ENCODE data around the gene CST9.

Gene CST9, protein sequence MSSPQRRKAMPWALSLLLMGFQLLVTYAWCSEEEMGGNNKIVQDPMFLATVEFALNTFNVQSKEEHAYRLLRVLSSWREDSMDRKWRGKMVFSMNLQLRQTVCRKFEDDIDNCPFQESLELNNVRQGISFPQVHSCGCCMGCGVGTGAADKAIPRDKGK

DNA sequence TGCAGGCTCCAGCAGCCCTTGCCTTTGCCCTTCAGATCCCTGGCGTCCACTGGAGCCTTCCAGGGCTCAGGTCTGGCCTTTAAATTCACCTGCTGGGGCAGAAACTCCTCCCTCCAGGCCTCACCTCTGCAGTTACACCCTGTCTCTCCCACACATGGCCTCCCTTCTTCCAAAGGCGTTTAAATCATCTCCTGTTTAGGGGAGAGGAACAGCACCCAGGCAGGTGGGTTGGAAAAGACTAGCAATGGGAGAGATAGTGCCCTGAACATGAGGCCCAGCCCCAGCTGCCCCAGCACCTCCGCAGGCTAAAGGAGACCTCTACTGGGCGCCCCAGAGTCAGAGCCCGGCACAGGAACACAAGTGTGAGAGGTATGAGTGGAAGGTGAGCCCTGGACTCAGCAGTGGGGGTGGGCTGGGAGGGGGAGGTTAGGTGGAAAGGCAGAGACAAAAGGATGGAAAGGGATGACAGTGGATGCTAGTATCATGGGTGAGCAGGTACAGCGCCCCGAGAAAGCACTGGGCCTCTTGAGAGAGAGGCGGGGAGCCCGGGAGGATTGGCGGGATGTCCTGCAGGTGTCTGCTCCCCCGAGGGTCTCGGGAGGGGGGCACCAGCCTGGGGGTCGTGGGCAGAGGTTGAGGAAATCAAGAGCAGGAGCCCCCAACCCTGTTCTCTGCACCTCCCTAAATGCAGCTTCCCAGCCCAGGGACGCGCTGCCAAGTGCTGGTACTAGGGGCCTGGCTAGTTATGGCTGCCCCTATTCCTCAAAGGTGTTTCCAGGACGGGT lies at the start of gene CST9:
Gene CST9 (minus strand): TSS at position 51 of the 785 bp plus-strand sequence. CDS start 53 bp downstream, outside the sequence.
- DNase-seq: no peak

DNA sequence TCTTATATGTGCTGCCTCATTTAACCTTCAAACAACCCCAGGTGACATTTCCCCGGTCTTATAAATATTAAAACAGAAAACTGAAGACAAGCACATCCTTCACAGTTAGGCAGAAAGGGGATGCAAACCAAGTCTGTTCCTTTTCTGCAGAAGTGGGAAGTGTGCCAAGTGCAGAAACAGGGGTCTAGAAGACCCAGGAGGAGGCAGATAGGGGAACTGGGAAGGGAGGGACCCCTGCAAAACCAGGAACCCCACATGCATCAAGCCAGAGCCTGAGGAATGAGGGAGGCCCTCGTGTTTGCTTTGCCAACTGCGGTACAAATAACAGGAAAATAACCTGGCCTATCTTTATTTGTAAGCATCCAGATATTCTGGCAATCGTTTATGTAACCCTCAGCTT lies 49.0 kb upstream of the CST9 start:
- no peak for DNase-seq

DNA sequence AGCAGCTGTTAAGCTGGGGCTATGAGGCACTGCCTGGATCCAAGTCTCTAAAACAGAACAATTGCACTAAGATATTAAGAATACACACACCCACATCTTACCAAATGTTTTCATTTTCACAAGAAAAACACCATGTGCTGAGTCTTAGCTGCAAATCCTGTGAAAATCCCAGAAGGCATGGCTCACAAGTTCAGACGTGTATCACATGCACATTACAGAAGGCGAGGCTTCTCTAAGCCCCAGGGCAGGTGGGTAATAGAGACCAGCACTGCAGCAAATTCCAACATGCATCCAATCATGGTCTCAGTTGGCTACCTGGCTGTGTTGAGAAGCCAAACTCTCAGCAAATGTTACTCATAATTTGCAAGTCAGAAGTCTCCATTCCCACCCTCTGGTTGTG lies 48.3 kb upstream of the CST9 start:
- peak; percentile 75 for DNase-seq

DNA sequence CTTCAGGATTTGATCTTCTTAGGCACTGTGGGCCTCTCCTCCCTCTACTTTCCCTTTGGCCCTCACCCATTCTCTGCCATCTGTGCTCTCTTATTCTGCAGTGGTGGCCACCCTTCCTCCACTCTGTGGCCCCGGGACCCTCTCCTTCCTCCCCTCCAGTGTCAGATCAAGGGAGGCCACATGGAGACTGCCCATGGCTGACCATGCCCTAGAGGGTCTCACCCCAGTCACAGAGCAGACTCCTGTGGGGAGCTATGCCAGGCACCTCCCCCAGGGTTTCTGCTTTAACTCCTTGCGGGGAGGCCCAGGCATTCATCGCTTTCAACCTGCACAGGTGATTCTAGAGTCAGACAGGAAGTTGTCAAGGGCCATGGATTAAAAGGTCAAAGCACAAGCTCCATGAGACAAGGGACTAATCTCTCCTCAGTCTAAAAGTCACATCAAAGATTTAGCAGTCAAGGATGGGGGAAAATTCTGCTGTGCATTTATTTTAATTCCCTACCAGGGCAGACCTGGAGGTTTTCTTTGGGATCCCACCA lies 47.8 kb upstream of the CST9 start:
- DNase-seq: no peak

DNA sequence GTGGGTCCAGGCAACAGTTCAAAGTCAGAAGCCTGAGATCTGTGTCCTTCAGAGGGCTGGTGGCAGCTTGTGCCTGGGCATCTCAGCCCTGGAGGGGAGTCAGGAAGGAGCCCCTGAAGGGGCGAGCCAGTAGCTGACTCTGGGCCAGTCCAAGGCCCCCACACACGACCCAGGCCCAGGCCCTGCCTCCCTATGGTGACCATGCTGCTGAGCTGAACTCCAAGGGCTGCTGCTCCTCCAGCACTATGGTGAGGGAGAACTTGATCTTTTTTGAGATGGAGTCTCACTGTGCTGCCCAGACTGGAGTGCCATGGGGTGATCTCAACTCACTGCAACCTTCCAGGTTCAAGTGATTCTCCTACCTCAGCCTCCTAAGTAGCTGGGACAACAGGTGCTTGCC lies 47.2 kb upstream of the CST9 start:
- DNase-seq: no peak

DNA sequence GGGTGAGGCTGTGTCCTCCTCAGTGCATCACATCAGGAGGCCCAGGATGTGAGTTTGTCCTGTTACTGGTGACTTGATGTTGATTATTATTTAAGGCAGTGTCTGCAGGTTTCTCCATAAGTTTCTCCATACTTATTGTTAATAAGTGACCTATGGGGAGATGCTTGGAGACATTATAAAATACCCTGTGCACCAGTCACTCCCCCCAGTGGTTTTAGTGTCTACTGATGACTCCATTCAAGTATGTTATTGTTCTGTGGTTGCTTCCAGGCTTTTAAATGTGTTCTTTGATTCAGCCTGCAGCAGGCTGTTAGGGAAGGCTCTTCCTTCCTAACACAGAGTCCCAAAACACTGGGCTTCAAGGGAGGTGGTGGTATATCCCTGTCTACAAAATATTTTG lies 46.7 kb upstream of the CST9 start:
- DNase-seq: no peak

DNA sequence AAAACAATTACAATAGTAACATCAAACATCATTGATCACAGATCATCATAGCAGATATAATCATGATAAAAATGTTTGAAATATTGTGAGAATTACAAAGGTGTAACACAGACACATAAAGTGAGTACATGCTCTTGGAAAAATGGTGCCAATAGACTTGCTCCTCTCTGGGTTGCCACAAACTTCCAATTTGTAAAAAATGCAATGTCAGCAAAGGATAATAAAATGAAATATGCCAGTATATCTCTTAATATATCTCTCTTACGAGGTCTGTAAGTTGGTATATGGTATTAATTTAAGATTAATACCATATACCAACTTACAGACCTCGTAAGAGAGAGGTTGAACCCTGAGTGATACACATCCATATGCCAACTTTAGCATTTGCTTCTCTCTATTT lies 45.4 kb upstream of the CST9 start:
- no peak for DNase-seq

DNA sequence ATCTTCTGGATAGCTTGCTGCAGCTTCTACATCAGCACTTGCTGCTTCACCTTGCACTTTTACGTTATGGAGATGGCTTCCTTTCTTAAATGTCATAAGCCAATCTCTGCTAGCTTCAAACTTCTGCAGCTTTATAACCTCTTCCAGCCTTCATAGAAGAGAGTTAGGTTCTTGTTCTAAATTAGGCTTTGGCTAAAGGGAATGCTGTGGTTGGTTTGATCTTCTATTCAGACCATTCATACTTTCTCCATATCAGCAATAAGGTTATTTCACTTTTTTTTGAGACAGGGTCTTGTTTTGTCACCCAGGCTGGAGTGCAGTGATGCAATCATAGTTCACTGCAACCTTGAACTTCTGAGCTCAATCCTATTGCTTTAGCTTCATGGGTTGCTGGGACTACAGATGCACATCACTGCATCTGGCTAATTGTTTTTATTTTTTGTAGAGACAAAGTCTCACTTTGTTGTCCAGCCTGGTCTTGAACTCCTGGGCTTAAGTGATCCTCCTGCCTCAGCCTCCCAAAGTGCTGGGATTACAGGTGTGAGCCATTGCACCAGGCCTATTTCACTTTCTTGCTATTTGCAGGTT lies 44.2 kb upstream of the CST9 start:
- DNase-seq: no peak

DNA sequence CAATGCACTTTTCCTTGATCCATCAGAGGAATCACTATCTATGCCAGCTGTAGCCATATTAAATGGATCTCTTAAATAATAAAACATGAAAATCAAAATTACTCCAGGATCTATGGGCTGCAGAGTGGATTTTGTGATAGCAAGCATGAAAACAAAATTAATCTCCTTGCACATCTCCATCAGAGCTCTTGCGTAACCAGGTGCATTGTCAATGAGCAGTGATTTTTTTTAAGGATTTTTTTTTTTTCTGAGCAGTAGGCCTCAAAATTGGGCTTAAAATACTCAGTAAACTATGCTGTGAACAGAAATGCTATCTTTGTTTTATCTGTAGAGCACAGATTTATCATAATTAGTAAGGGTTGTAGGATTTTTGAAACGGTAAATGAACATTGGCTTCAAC lies 43.5 kb upstream of the CST9 start:
- no peak for DNase-seq

DNA sequence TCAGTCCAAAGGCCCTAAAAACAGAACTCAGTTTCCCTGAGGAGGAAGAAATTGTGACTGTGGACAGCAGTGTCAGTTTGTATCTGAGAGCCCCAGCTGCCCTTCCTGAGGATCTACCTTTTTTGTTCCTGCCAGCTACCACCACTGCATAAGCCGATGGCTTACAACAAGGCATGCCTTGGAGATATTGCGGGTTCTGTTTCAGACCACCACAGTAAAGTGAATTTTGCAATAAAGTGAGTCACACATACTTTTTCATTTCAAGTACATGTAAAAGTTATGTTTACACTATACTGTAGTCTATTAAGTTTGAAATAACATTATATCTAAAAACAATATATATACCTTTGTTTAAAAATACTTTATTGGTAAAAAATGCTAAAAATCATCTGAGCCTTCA lies 41.6 kb upstream of the CST9 start:
- no peak for DNase-seq

DNA sequence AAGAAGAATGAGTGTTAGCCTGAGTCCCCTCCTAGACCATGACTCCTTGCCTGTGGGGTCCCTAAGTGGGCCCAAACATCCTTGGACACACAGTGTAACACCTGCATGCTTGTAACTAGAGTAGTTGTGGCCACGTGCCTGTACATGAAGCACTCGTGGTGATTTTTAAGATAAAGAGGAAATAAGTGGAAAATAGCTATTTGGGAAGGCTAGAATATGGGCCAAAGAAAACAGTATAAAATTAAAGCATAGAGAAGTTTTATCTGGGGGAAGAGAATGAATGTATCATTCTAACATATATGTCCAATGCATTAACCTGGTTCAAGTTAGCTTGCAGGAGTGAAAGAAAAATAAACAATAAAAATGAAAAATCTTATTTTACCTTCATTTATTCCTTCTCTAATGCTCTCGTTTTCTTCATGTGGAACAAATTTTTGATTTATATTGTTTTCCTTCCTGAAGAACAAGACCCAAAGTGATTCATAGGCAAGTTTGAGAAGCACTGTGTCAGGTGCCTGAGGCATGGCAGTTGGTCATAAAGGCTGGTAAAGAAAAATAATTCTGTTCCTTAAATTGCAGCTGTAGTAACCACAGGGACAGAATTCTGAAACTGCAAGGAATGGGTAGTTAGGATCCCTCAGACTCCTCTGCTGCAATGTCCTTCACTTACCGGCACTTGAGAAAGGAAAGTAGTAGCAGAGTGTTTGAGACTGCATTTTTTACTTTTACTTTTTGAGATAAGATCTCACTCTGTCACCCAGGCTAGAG lies 40.6 kb upstream of the CST9 start:
- DNase-seq: no peak

DNA sequence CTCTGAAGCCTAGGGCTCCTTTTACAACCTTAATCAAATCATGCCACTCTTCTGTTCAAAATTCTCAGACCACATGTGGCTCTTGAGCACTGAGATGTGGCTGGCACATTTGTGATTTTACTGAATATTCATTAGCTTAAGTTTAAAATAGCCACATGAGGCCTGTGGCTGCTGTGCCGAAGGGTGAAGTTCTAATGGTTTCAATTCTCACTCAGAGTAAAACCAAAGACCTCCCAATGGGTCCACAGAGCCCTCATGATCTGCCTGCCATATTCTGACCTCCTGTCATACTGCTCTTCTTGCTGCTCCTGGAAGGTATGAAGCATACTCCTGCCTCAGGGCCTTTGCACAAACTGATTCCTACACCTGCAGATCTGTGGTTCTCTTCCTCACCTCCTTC lies 39.9 kb upstream of the CST9 start:
- DNase-seq: no peak

DNA sequence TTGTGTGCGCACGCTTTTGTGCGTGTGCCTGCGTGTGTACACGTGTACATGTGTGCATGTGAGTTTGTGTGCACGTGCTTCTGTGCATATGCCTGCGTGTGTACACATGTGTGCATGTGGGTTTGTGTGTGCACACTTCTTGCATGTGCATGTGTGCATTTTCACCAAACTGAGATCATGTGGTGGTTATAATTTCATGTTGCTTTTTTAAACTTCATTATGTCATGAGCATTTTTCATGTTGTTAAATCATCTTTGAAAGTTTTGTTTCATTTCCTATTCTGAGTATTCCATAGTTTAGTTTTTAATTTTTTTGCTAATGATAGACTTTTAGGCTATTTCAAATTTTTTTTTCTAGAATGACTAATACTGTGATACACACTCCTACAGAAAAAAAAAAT lies 38.4 kb upstream of the CST9 start:
- DNase-seq: no peak

DNA sequence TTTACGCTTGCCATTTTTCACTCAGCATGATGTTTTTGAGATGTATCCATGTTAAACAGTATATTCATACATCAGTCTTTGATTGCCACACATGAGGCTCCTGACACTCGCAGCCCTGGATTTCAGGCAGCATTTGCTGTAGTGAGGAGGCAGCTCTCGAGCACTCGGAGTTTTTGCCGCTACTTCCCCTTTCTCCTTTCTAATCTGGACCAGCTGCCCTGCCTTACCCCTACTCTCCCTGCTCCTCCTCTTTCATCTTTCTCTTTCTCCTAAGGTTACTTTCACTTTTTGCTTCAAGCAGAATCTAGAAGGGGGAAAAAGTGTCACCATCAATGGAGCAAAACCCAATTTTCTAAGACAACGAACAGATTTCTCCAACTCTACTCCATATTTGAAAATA lies 37.9 kb upstream of the CST9 start:
- DNase-seq: no peak

DNA sequence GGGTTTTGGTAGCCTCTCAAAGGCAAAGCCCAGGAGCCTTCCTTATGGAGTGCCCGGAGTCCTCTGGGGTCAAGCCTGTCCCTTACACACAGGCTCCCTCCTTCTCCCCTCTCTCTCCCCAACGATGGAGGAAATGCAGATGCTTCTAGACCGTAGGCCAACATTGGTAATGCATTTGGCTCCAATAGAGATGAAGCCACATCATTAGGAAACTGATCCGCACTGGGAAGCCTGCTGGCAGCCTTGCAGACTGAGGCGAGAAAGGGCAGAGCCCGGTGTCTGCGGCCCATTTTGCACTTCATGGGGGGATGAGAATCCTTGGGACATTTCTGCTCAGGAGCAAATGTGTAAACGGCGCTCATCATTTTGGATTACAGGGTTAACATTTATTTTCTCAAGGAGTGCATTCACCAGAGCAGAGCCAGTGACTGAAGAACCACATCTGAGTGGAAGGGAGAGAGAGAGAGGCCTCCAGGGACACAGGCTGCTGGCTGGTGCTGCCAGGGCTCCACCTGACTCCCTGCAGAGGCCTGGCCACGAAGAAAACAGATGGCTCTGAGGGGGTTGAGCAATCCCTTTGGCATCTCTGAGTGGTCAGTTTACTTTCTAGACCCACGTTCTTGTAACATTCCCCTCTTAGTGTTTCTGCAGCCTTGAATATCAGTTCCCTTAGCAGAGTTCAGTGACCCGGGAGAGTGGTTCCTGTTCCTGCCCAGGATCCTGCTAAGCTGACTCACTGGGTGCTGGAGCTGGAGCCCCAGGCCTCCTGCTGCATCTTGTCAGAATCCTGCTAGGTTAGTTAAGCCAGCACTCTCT lies 36.4 kb upstream of the CST9 start:
- DNase-seq: peak; percentile 87

DNA sequence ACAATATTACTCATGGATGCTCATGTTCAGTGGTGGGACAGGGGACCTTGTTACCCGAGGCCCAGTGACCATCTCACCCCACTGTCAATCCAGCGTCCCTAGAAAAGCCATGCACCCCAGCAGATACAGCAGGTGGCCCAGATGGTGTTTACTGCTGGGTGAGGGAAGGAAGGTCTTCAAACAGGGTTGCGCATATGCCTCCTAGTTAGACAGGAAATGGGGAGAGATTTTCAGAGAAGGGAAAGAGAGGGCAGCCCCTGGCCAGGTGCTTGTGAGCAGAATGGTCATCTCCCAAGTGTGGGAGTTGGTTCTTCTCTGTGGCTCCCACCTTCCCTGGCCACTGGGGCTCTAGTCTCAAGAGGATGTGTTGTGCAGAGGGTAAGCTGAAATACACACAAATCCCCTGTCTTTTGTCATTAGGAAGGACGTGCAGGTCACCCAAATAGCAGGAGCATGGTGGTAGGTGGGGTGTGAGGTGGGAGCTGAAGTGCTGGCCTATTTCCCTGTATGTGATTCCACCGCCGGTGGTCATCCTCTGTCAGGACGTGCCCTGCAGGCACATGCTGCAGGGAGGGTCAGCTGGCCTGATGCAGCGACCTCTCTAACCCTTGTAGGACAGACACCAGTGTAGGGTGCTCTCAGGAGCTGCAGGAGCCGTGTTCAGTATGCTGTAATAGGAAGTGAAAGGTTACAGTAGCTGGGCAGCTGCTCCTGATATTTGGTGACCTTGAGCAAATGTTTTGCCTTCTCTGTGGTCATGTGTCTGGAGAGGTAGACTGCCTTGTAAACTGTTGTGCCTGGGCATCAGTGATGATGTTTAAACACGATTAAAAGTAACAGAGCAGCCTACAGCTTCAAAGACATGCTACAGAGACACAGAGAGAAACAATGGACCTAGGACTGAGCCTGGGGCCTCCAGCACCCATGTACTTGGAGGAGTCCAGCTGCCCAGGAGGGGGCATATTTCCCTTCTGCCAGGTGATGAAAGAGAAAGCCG lies 35.3 kb upstream of the CST9 start:
- DNase-seq: peak; percentile 61

DNA sequence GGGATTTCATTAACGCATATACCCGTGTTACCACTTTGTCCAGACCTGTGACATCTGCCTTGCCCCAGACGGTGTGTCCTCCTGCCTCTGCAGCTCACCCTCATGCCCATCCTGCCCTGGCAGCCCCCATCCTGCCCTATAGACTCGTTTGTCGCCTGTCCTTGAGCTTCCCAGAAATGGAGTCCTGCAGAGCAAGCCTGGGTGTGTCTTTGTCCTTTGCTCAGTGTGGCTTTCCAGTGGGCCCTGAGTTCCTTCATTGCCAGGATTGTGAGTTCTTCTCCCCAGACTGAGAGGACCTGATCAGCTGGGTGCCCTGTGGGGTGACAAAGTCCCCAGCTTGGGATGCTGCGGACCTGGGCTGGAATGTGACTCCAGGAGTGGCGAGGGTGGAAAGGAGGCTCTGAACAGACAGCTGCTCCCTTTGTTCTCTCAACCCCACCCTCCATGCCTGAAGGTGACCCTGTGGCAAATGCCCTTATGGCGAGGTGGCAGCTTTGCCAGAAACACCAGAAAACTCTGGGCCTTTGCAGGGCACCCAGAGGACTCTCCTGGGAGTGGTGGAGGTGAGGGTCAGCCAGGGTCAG lies 34.4 kb upstream of the CST9 start:
- DNase-seq: peak; percentile 14

DNA sequence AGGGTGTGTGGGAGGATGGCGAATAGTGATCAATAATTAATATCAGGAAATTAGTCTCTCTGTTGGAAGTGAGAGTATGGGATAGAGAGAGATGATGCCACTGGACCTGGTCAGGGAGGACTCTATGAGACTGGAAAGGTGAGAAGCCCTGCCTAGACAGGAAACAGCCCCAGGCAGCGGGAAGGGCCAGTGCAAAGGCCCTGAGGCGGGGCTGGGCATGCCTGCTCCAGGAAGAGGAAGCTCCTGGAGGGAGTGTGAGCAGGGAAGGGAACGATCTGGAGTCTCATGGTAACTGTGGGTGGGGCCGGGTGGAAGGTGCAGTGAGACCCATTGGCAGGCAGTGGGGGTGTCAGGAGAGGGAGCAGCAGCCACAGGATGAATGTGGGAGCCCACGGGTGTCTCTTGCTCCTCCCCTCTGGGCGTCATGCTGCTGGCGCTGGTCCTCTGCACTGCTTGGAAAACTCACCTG lies 33.8 kb upstream of the CST9 start:
- no peak for DNase-seq

DNA sequence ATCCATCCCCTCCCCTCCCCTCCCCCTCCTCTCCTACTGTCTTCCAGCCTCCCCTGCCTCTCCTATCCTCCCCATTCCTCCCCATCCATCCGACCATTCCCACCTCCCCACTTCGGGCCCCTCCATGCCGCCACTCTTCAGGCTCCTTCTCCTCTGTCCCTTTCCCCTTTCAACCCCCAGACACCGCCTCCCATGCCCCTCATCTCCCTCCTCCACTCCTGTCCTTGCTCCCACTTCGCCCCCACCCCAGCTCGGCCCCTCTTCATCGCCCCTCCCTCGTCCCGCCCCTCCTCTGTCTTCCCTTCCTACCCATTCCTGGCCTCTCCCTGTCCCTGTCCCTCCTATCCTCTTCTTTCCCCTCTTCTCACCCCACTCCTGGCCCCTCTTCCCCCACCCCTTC lies 32.6 kb upstream of the CST9 start:
- DNase-seq: no peak
